Left lung (tissue), 10 donors: ENCODE results near the gene UHRF1. TPM values are rescaled to one million over a fixed set of nuclear protein-coding genes. Genes with fewer than 3 reads are reported as not detected.

Experiments used
- ATAC-seq: fragments of 200-7000 bp; cut with Tn5 transposase; one replicate; pipeline ENCODE4 v1.9.1; 2020; ENCODE audit warnings: moderate library complexity
- DNase-seq, 4 donors: peaks; one replicate each; pipeline ENCODE4 v3.0.0-alpha.2; 2013 to 2020
- H3K27ac ChIP-seq, 2 donors: fragments of 200-600 bp; sonication (generic) in 1 of 2; one replicate each; pipeline versions ENCODE4 v1.5.0 to v1.8.0; 2020 to 2021
- H3K27me3 ChIP-seq, 2 donors: fragments of 200-600 bp; sonication (generic) in 1 of 2; one replicate each; pipeline versions ENCODE4 v1.5.0 to v1.8.0; 2020 to 2021
- H3K36me3 ChIP-seq, 2 donors: fragments of 200-600 bp; sonication (generic) in 1 of 2; one replicate each; pipeline versions ENCODE4 v1.5.0 to v1.8.0; 2020 to 2021
- H3K4me1 ChIP-seq, 2 donors: fragments of 200-600 bp; one replicate each; pipeline ENCODE4 v1.8.0; 2021
- H3K4me3 ChIP-seq, 2 donors: fragments of 200-600 bp; sonication (generic) in 1 of 2; one replicate each; pipeline versions ENCODE4 v1.5.0 to v1.8.0; 2020 to 2021; ENCODE audit warnings: mild to moderate bottlenecking in 1 of 2
- H3K9me3 ChIP-seq, 2 donors: fragments of 200-600 bp; sonication (generic) in 1 of 2; one replicate each; pipeline versions ENCODE4 v1.5.0 to v1.8.0; 2020 to 2021
- intact Hi-C, 2 donors: fragments of 100-400 bp; cut with DNase I; formaldehyde crosslinking; loops; one replicate each; pipeline versions ENCODE4 v1.11.2 to v1.14.2; 2022
- polyA plus RNA-seq, 6 donors: library from polyadenylated mRNA; unstranded; fragments of 120-200 nt; gene quantifications; one replicate each; pipeline ENCODE4 v1.2.1, GENCODE V29; 2013; ENCODE audit not compliant: insufficient read length in 6 of 6
- total RNA-seq, 2 donors: library from RNA; stranded (reverse); fragmentation: NEBNext Ultra II Directional; extraction: Animal tissue kit (Norgen Biotek cat#: 25700); gene quantifications; one replicate each; pipeline ENCODE4 v1.2.1, GENCODE V29; 2021
- TF ChIP-seq, protein P1 (sequence below), 2 donors: fragments of 200-600 bp; sonication (generic) in 1 of 2; IDR thresholded peaks; one replicate each; pipeline versions ENCODE4 v1.5.0 to v1.8.0; 2021; ENCODE audit warnings: antibody characterized with exemption in 2 of 2
- donor health status: DM: no; HTN: yes; CAD: no.
- donor health status: DM: no; HTN: no; CAD: no.

The UHRF1 gene
- total and polyA plus RNA-seq, 8 donors: 14.2 to 30.2 (median 21.7) TPM

- Histone ChIP-seq H3K36me3 (no peaks in the 10 kb centered on the region), H3K27ac (peak overlapping the region in 1 of 2 donors; percentile 73), H3K4me1 (peaks cover 0 to 27% of the 10 kb centered on the region in 2 donors), H3K4me3 (no peak overlapping the region), H3K9me3 (no peaks in the 10 kb centered on the region), H3K27me3 (no peaks in the 10 kb centered on the region)
- DNase-seq (no peak), ATAC-seq (no peak)
- TF ChIP-seq, protein P1, sequence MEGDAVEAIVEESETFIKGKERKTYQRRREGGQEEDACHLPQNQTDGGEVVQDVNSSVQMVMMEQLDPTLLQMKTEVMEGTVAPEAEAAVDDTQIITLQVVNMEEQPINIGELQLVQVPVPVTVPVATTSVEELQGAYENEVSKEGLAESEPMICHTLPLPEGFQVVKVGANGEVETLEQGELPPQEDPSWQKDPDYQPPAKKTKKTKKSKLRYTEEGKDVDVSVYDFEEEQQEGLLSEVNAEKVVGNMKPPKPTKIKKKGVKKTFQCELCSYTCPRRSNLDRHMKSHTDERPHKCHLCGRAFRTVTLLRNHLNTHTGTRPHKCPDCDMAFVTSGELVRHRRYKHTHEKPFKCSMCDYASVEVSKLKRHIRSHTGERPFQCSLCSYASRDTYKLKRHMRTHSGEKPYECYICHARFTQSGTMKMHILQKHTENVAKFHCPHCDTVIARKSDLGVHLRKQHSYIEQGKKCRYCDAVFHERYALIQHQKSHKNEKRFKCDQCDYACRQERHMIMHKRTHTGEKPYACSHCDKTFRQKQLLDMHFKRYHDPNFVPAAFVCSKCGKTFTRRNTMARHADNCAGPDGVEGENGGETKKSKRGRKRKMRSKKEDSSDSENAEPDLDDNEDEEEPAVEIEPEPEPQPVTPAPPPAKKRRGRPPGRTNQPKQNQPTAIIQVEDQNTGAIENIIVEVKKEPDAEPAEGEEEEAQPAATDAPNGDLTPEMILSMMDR (IDR thresholded peaks at IDR 0.05): no peak
- intact Hi-C loops: no loop called here
Measured at GRCh38 chr19:4923276-4923747, 14.0 kb downstream of the UHRF1 start.

- H3K27me3 ChIP-seq: no peaks in the 10 kb centered on the region
- H3K36me3 ChIP-seq: peaks cover 0 to 16% of the 10 kb centered on the region in 2 donors
- TF ChIP-seq, protein P1 (IDR thresholded peaks at IDR 0.05): no peak
- no peaks in the 10 kb centered on the region for H3K9me3 ChIP-seq
- ATAC-seq: no peak
- H3K4me3 ChIP-seq: no peak overlapping the region
- intact Hi-C loops: no loop called here
- DNase-seq: no peak
- peaks cover 0 to 14% of the 10 kb centered on the region in 2 donors for H3K4me1 ChIP-seq
- no peak overlapping the region for H3K27ac ChIP-seq
Measured at GRCh38 chr19:4929186-4929585, 19.9 kb downstream of the UHRF1 start.

- Histone ChIP-seq H3K4me3 (no peak overlapping the region), H3K27me3 (no peaks in the 10 kb centered on the region), H3K4me1 (peaks cover 0 to 8% of the 10 kb centered on the region in 2 donors), H3K36me3 (peaks cover 0 to 16% of the 10 kb centered on the region in 2 donors), H3K9me3 (no peaks in the 10 kb centered on the region), H3K27ac (no peak overlapping the region)
- DNase-seq (no peak), ATAC-seq (no peak)
- TF ChIP-seq, protein P1 (IDR thresholded peaks at IDR 0.05): no peak
- intact Hi-C loops: no loop called here
Measured at GRCh38 chr19:4930664-4931063, 21.4 kb downstream of the UHRF1 start.

GRCh38 chr19:4932711-4933110, 23.4 kb downstream of the UHRF1 start:
- peaks cover 0 to 16% of the 10 kb centered on the region in 2 donors for H3K36me3 ChIP-seq
- ATAC-seq (no peak), DNase-seq (no peak)
- H3K27ac ChIP-seq: peak overlapping the region in 1 of 2 donors; percentile 66
- no peak overlapping the region for H3K4me3 ChIP-seq
- peaks cover 0 to 8% of the 10 kb centered on the region in 2 donors for H3K4me1 ChIP-seq
- no peaks in the 10 kb centered on the region for H3K9me3 ChIP-seq
- no peaks in the 10 kb centered on the region for H3K27me3 ChIP-seq
- intact Hi-C loops: no loop called here
- TF ChIP-seq, protein P1 (IDR thresholded peaks at IDR 0.05): no peak

DNA sequence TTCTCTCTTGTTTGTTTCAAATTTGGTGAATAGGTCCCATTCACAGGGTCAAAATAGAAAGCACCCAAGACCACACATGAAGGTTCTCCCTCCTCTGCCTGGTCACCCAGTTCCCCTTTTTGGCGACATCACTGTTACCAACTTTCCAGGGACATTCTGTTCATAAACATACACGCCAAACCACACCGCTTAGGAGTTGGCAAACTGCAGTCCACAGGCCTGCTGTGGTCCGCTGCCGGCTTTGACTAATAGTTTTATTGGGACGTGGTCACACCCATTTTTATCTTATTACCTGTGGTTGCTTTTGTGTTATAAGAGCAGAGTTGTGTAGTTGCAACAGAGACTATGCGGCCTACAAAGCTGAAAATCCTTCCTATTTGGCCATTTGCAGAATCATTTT, 24.2 kb downstream of the UHRF1 start:
- H3K4me1 ChIP-seq: peaks cover 0 to 8% of the 10 kb centered on the region in 2 donors
- ATAC-seq (peak; percentile 18), DNase-seq (no peak)
- no peak overlapping the region for H3K4me3 ChIP-seq
- no peaks in the 10 kb centered on the region for H3K9me3 ChIP-seq
- intact Hi-C loops: no loop called here
- peak overlapping the region in 1 of 2 donors; percentile 66 for H3K27ac ChIP-seq
- H3K36me3 ChIP-seq: peaks cover 0 to 16% of the 10 kb centered on the region in 2 donors
- TF ChIP-seq, protein P1 (IDR thresholded peaks at IDR 0.05): no peak
- no peaks in the 10 kb centered on the region for H3K27me3 ChIP-seq
